Fibroblast of the aortic adventitia (primary cell): ENCODE results near the gene ARID3A. TPM values are rescaled to one million over a fixed set of nuclear protein-coding genes. Genes with fewer than 3 reads are reported as not detected.
"Not testable (repeated sequence)": the region's sequence is repeated elsewhere in the genome, so short reads cannot be mapped to it uniquely, and the experiment has no call there.

Experiments used
- DNase-seq: peaks from one replicate; pipeline ENCODE4 v3.0.0-alpha.2; 2010; ENCODE audit warnings: low read depth
- H3K4me3 ChIP-seq: 2 replicates; pipeline ENCODE4 v1.5.1; 2011; ENCODE audit warnings: low read depth, mild to moderate bottlenecking, control low read depth, low read length, moderate library complexity
- total RNA-seq: library from RNA; depleted of rRNA; stranded (reverse); fragments of >200 nt; gene quantifications from 2 replicates; pipeline ENCODE4 v1.2.3, GENCODE V29; 2012; ENCODE audit warnings: low replicate concordance
- TF ChIP-seq, protein P1 (sequence below): IDR thresholded peaks from 2 replicates; pipeline ENCODE4 v1.5.1; 2011; ENCODE audit warnings: mild to moderate bottlenecking, low read length, control low read depth, inconsistent platforms; ENCODE audit not compliant: insufficient read depth

ARID3A gene
- total RNA-seq, 1 donor, result 11.2 TPM

DNA sequence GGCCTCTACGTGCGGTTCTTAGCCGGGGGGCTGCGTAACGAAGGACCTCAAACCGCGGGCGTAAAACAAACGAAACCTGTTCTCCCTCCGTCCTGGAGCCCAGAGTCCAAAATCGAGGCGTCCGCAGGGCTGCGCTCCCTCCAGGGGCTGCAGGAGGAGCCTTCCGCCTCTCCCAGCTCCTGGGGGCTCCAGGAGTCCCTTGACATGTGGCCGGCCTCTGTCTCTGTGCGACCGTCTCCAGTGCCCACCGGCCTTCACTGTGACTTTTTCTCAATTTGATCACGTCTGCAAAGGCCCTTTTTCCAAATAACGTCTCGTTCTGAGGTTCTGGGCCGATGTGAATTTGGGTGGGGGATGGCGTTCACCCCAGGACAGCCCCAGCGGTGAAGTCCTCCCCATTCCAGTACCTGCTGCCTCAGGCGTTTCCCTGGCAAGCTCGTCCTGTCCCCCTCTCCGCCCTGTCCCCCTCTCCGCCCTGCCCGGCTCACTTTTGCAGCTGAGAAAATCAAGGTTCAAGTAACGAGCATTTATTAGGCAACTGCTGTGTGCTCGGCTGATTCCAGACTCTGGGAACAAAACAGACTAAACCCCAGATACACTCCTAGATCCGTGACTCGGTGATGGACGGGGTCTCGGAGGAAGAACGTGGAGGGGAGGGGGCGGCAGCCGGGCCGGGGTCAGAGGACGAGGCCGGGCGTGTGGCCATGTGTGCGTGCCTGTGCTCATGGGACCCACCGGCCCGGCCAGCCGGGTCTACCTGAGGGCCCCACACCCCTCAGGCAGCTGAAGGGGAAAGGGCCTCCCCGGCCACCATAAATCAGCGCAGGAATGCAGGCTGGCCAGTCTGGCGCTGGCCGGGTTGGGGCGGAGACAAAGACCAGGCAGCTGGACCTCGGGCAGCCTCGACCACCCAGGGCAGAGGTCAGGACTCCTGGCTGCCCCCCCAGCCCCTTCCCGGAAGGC lies 30.2 kb downstream of the ARID3A start:
- TF ChIP-seq, protein P1, sequence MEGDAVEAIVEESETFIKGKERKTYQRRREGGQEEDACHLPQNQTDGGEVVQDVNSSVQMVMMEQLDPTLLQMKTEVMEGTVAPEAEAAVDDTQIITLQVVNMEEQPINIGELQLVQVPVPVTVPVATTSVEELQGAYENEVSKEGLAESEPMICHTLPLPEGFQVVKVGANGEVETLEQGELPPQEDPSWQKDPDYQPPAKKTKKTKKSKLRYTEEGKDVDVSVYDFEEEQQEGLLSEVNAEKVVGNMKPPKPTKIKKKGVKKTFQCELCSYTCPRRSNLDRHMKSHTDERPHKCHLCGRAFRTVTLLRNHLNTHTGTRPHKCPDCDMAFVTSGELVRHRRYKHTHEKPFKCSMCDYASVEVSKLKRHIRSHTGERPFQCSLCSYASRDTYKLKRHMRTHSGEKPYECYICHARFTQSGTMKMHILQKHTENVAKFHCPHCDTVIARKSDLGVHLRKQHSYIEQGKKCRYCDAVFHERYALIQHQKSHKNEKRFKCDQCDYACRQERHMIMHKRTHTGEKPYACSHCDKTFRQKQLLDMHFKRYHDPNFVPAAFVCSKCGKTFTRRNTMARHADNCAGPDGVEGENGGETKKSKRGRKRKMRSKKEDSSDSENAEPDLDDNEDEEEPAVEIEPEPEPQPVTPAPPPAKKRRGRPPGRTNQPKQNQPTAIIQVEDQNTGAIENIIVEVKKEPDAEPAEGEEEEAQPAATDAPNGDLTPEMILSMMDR, result no peak
- no peak for DNase-seq
- H3K4me3 ChIP-seq, result no peak overlapping the region

DNA sequence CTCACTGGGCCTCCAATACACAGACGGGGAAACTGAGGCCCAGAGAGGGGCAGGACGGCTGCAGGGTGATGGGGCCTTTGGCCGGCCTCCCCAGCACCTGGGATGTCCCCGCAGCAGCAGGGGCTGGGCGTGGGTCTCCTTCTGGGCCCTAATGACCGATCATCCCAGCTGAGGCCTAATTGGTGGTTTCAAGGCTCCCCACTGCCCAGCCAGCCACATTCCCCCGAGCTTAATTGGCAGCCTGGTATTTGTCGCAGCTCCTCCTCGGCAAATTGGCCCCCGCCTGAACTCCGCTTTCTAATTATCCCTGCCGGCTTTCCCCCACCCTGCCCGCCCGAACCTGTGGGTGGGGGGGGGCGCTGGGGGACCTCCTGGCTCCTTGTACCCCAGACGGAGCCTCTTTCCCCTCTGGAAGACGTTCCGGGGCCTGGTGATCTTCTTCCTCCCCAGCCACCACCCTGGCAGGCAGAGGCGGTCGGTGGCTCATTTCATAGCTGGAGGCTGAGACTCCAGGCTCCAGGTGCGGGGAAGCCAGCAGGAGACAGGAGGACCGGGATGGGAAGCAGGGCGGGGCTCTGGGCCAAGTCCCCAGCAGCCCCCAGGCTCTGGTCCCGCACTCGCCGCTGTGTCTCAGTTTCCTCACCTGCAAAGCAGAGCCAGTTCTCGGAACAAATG lies 31.1 kb downstream of the ARID3A start:
- TF ChIP-seq, protein P1, result no peak
- H3K4me3 ChIP-seq, result no peak overlapping the region
- no peak for DNase-seq

DNA sequence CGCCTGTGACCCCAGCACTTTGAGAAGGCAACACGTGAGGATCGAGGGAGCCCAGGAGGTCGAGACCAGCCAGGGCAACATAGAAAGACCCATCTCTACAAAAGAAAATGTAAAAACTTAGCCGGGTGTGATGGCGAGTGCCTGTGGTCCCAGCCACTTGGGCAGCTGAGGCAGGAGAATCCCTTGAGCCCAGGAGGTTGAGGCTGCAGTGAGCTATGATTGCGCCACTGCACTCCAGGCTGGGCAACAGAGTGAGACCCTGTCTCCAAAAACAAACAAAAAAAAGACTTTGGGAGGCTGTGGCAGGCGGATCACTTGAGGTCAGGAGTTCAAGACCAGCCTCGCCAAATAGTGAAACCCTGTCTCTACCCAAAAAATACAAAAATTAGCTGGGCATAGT lies 31.7 kb downstream of the ARID3A start:
- not testable (repeated sequence) for DNase-seq, H3K4me3 ChIP-seq

DNA sequence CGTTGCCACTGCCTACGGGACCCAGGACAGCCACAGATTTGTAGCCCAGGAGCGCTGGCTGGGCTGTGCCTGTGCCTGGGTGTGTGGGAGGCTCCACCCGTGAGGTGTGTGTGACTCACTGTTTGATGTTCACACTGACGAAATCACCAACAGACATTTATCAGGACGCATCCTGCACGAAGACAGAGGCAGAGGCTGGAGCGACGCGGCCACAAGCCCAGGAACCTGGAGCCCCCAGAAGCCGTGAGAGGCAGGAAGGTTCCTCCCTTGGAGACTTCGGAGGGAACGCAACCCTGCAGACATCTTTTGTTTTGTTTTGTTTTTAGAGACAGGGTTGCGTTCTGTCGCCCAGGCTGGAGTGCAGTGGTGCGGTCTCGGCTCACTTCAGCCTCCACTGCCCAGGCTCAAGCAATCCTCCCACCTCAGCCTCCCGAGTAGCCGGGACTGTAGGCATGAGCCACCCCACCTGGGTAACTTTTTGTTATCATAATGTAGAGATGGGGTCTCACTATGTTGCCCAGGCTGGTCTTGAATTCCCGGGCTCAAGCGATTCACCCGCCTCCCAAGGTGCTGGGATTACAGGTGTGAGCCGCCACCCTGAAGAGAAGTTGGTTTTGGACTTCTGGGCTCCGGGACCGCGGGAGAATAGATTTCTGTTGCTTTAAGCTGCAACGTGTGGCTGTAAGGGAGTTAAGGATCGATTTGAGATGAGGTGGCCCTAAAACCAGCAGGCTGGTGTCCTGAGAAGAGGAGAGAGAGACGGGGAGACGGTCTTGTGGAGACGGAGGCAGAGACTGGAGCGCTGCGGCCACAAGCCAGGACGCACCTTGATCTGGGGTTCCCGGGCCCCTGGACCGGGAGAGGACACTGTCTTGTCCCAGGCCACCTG lies 33.4 kb downstream of the ARID3A start:
- no peak overlapping the region for H3K4me3 ChIP-seq
- TF ChIP-seq, protein P1, result no peak
- no peak for DNase-seq

DNA sequence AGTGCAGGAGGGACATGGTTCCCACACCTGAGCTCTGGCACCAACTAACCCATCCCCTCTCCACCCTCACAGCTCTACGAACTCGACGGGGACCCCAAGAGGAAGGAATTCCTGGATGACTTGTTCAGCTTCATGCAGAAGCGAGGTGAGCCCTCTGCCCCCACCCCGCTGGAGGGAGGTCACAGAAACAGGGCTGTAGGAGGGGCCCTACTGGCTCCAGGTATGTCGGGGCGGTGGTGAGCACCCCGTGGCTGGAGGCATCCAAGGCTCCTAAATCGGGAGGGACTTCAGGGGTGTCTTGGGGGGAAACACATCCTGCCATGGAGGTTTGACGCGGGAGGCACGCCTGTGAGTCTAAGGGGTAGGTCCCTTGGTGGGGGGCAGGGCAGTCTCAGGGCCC lies 34.2 kb downstream of the ARID3A start:
- TF ChIP-seq, protein P1, result no peak
- no peak overlapping the region for H3K4me3 ChIP-seq
- DNase-seq, result no peak

DNA sequence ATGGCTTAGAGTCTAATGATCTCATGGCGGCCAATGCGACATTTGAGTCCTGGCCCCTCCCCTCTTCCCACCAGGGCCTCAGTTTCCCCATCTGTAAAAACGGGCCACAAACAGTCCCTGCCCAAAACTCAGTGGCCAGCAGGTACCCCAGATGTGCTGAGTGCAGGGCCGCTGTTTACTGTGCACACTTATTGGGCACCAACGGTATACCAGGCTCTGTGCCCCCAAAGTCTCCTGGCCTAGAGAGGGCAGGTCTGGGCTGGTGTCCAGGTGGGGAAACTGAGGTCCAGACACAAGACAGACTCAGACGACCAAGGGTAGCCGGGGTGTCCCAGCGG lies 34.7 kb downstream of the ARID3A start:
- no peak for DNase-seq
- H3K4me3 ChIP-seq, result no peak overlapping the region
- TF ChIP-seq, protein P1, result no peak
